ENCODE results near the gene CACNA1F.

Gene CACNA1F

DNA sequence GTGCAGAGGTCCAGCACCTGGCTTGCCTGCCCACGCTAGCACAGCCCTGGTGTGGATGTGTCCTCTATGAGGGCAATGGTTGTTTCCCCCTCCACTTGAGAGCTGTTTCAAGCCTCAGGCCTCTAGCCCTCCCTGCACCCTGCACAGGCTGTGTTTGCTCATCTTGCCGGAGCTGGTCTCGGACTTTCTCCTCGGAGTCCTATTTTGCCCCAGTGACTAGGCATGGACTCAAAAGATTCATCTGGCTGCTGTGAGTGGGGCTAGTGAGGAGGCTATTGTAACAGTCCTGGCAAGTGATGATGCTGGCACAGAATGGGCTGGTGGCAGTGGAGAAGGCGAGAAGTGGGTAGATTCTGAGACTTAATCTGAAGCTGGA lies 25.6 kb upstream of the CACNA1F start:
- in situ Hi-C loops (cut with MboI; ENCODE audit: low sequenced_read_pairs, unreplicated experiment): no loop called here
- DNase-seq (ENCODE audit: low spot score): no peak
- TF ChIP-seq, protein P1, sequence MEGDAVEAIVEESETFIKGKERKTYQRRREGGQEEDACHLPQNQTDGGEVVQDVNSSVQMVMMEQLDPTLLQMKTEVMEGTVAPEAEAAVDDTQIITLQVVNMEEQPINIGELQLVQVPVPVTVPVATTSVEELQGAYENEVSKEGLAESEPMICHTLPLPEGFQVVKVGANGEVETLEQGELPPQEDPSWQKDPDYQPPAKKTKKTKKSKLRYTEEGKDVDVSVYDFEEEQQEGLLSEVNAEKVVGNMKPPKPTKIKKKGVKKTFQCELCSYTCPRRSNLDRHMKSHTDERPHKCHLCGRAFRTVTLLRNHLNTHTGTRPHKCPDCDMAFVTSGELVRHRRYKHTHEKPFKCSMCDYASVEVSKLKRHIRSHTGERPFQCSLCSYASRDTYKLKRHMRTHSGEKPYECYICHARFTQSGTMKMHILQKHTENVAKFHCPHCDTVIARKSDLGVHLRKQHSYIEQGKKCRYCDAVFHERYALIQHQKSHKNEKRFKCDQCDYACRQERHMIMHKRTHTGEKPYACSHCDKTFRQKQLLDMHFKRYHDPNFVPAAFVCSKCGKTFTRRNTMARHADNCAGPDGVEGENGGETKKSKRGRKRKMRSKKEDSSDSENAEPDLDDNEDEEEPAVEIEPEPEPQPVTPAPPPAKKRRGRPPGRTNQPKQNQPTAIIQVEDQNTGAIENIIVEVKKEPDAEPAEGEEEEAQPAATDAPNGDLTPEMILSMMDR (IDR thresholded peaks at IDR 0.05; ENCODE audit: borderline replicate concordance, control extremely low read depth, extremely low read depth, insufficient read depth, missing control alignments): no peak

DNA sequence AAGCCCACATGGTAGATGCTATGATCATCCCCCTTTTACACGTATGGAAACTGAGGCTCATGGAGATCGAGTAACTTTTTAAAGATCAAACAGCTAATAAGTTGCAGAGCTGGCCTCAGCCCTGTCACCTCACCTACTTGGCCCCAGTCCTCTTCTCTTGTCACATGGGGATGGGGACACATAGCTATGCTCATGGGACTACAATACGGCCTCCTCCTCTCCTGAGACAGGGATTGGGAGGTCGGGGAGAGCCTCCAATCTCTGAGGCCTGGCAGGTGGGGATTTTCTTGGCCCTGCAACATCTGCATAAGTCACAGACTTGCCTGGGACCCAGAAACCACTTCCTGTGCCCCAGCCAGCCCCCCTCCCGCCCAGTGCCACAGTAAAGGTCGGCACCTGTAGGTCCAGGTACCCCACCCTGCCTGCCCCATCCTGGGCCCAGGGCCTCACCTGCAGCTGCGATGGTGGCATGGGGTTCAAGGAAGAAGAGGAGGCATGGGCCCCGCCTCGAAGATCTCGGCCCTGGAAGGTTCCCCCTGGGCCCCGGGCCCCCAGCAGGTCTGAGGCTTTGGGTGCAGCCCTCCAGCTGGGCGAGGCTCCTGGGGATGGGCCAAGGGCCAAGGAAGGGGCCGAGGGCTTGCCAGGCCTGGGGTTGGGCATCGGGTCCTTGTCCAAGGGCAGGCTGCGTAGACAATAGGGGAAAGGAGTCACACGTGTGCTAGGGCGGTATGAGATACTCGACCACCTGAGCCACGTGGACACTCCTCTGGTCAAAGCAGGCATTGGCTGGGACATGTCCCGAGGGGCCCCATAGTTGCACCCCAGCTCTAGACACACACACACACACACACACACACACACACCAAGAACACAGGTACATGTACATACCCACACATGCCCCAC lies 25.0 kb upstream of the CACNA1F start:
- in situ Hi-C loops (cut with MboI; ENCODE audit: low sequenced_read_pairs, unreplicated experiment): no loop called here
- no peak for DNase-seq (ENCODE audit: low spot score)
- TF ChIP-seq, protein P1 (IDR thresholded peaks at IDR 0.05; ENCODE audit: borderline replicate concordance, control extremely low read depth, extremely low read depth, insufficient read depth, missing control alignments): no peak

DNA sequence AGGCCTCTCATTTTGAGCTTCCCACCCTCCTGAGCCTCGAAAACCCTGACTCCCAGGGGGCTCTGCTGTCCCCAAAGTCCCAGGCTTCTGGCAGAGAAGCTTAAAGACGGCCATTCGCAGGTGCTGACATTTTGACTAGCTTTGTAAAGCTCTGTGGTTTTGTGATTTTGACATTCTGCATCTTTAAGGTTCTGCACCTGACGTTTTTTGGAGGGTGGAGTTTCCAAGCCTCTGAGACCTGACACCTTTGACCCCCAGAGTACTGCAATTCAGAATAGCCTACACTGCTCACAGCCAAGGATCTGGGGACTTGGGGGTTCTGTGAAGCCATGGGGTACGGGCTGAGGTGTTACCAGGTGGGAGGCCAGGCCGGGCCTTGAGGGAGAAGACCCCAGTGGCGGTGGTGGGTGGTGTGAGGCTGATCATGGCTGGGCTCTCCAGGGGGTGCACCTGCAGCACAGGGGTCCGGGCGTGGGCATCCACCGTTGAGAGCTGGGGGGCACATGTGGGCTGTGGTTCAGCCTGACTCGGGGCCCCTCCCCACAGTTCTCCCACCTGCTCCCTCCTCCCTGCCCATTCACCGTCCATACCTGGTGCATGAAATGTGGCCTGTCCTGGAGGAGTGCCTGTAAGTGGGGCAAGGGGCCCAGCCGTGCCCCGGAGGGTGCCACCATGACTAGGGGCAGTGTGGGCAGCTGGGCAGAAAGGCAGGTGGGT lies 24.1 kb upstream of the CACNA1F start:
- DNase-seq (ENCODE audit: low spot score): no peak
- TF ChIP-seq, protein P1 (IDR thresholded peaks at IDR 0.05; ENCODE audit: borderline replicate concordance, control extremely low read depth, extremely low read depth, insufficient read depth, missing control alignments): no peak
- in situ Hi-C loops (cut with MboI; ENCODE audit: low sequenced_read_pairs, unreplicated experiment): no loop called here

DNA sequence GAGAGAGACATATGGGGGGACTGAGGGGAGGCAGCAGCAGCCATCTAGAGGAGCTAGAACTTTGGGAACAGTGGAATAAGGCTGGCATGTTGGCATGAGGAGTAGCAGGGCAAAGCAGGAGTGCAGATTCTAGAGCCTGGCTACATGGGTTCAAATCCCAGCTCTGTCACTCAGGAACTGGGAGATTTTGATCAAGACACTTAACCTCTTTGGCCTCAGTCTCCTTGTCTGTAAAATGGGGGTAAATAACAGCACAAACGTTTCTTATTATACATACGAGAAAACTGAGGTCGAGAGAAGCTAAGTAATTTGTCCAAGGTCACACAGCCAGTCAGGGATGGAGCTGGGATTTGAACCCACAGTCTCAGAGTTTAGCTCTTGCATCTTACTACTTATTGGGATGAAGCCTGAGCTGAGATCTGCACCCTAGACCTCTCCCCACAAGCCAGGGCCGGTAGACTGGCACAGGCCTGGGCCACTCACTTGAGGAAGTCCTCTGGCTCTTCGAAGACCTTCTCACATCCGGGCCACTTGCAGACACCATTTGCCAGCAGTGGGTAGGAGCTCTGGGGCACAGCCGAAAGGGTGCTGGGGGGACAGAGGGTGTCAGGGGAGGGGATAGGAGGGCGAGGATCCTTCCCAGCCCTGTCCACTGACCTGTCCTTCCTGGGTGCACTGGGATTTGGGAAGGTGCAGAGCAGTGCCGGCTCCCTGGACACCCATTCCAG lies 23.3 kb upstream of the CACNA1F start:
- DNase-seq (ENCODE audit: low spot score): no peak
- TF ChIP-seq, protein P1 (IDR thresholded peaks at IDR 0.05; ENCODE audit: borderline replicate concordance, control extremely low read depth, extremely low read depth, insufficient read depth, missing control alignments): no peak
- in situ Hi-C loops (cut with MboI; ENCODE audit: low sequenced_read_pairs, unreplicated experiment): no loop called here

DNA sequence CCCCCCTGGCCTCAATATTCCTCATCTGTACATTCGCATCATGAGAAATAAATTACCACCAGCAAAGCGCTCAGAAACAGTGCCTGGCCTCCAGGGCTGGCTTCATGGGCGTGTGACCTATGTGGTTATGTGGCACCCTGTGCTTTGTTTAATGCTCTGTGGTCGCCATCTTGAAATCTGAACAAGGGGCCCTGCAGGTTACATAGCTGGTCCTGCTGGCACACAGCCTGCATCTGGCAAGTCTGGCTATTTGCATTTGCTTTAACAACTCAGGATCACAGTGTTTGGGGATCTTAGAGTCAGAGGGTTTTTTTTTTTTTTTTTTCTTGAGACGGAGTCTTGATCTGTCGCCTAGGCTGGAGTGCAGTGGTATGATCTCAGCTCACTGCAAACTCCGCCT lies 21.5 kb upstream of the CACNA1F start:
- in situ Hi-C loops (cut with MboI; ENCODE audit: low sequenced_read_pairs, unreplicated experiment): no loop called here
- DNase-seq (ENCODE audit: low spot score): no peak
- TF ChIP-seq, protein P1 (IDR thresholded peaks at IDR 0.05; ENCODE audit: borderline replicate concordance, control extremely low read depth, extremely low read depth, insufficient read depth, missing control alignments): no peak

DNA sequence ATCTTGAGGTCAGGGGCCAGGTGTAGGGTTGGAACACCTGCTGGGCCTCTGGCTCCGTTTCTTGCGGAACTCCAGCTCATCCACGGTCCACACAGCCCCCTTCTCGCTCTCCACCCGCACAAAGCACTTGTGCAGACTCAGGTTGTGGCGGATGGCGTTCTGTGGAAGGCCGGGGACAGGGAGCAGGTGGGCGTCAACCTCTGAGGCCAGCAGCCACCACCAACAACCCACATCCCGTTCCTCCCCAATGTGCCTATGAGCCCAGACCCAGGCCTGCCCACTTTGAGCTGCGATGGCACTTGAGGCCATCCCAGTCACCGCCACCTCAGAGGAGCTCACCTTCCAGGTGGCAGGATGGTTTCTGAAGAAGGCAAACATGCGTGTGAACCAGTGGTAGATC lies 18.2 kb upstream of the CACNA1F start:
- no peak for DNase-seq (ENCODE audit: low spot score)
- TF ChIP-seq, protein P1 (IDR thresholded peaks at IDR 0.05; ENCODE audit: borderline replicate concordance, control extremely low read depth, extremely low read depth, insufficient read depth, missing control alignments): no peak
- in situ Hi-C loops (cut with MboI; ENCODE audit: low sequenced_read_pairs, unreplicated experiment): no loop called here

Data from GM13976 (cell line).